HG03354 (cell line): ENCODE results near the gene DUSP11.
"Not testable (repeated sequence)": the region's sequence is repeated elsewhere in the genome, so short reads cannot be mapped to it uniquely, and the experiment has no call there.

Experiments used
- ATAC-seq: cut with Tn5 transposase; IDR thresholded peaks from one replicate; pipeline ENCODE4 v1.9.1; 2021; ENCODE audit warnings: mild to moderate bottlenecking; ENCODE audit not compliant: unreplicated experiment, poor library complexity, severe bottlenecking

The DUSP11 gene

DNA sequence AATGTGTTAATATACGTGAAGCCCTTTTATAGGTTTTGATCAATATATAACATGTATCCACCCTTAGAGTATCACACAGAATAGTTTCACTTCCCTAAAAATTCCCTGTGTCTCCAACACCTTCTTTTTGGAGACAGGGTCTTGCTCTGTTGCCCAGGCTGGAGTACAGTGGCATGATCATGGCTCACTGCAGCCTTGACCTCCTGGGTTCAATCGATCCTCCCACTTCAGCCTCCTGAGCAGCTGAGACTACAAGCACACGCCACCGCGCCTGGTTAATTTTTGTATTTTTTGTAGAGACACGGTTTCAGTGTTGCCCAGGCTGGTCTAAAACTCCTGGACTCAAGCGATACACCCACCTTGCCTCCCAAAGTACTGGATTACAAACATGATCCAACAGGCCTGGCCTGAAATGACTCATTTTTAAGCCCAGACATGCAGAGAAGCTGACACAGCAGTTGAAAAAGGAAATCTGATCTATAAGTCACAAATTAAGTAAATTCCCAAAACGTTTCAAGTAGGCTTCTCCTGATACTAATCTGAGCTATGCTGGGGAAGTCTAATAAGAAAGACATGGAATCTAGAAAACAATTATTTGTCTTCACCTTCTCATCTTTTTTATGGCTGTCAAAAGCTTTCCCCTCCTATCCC is 2.9 kb downstream of the DUSP11 start:
- ATAC-seq, result no peak

DNA sequence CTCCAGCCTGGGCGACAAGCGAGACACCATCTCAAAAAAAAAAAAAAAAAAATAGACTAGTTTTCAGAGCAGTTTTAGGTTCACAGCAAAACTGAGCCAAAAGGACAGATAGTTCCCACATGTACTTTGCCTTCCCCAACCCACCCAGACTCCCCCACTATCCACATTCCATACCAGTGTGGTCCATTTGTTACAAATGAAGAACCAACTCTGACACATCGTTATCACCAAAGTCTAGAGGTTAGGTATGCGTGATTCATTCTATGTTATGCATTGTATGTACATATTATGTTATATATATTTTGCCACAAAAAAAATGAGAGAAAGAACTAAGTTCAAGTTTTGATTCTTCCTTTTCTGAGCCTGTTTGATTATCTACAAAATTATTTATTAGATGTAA is 3.5 kb downstream of the DUSP11 start:
- no peak for ATAC-seq

DNA sequence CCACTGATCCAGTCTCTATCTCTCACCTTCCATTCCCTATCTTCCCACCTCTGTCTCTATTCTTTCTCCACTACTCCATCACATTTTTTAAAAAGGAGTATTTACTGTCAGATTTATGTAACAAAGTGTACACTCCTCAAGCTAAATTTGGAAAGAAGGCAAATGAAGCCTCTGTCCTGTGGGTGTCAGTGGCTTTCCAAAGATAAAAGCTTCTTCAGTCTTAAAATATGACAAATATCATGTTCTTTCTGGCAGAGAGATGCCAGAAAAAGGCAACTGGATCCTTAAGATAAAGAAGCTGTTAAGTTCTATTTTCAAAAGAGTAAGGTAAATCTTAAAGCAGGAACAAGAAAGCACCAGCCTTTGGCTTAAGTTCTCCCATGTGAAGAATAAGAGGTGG is 7.1 kb downstream of the DUSP11 start:
- ATAC-seq, result no peak

DNA sequence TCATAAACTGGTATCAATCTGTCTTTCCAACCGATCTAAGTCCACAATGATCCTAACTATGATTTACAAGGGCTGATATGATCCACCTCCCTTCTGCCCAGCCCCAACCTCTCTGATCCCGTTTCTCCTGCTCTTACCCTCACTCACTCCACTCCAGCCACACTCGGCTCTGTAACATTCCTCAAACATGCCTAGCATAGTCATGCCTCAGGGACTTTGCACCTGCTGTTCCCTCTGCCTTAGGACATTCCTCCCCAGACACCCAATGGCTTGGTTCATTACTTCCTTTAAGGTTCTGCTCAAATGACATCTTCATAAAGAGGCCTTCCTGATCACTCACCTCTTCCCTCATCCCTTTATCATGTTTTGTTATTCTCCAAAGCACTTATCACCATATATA is 9.2 kb downstream of the DUSP11 start:
- ATAC-seq, result no peak

DNA sequence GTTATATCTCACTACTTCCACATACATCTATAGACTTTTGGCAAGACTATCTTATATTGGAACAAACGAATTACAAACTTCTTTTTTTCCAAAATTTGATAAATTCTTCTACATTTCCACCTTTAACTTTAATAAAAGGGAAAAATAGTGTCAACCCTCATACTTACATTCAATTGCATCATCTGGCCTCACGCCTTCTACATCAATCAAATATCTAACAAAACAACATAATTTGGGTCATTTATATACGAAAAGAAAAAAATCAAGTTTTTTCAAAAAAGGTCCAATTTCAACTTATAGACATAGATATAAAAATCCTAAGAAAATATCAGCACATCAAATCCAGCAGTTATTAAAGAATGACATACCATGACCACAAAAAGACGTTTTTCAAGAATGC is 12.9 kb downstream of the DUSP11 start:
- no peak for ATAC-seq

DNA sequence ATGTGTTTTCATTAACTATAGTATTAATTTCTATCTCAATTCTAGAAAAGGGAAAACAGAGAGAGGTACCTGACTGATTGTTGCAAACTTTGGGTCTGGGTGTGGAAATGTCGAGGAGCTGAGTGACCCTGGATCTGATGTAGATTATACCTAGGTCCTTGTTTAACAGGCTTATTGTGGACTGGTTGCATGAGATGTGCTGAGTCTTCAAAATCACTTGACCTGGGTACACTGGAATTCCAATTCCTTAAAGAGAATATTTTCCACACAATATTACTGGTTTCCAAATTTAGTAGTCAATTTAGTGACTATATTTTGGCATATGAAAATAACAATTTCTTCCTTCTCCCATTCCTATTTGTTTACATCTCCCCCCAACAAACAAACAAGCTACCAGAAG is 13.6 kb downstream of the DUSP11 start:
- ATAC-seq, result no peak

DNA sequence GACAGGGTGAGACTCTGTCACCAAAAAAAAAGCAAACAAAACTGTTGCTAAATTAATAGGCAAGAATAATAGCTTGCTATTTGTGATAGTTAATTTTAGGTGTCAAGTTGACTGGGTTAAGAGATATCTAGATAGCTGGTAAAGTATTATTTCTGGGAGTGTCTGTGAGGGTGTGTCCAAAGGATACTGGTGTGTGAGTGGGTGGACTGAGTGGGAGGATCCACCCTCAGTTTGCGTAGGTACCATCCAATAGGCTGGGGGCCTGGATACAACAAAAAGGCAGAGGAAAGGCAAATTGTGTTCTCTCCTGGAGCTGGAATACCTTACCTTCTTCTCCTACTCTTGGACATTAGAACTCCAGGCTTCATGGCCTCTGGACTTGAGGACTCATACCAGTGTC is 15.0 kb downstream of the DUSP11 start:
- ATAC-seq, result no peak

DNA sequence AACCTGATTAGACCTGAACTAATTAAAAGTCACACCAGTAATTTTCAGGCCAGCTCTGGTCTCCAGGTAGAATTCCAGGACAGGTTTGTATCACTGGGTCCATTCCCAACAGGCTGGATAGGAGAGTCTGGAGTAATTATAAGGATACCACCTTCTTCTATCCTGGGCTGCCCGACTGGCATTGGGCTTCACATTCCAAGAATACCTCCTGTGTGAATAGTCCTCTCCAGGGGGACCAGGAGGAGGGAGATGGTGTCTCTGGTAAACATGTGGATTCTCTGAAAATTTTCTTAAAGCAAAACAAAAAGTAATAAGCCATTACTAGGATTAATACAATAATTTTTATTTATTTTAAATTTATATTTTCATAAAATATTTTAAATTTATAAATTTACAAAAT is 17.3 kb downstream of the DUSP11 start:
- ATAC-seq, result no peak

DNA sequence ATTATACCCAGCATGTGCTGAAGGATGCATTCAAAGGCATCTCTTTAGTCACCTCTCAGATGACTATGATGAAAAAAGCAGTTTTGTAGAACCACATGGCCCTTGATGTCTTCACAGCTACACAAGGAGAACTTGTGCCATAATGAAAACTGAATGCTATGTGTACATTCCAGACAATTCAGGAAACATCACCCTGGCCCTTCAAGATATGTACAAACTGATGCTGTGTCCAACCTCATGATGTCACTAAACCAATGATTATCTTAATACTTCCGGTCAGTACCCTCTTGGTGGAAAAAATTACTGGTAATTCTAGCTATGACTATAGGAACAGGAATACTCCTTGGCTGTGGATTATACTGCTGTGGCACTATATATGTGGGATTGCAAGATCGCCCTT is 20.0 kb downstream of the DUSP11 start:
- ATAC-seq, result no peak

DNA sequence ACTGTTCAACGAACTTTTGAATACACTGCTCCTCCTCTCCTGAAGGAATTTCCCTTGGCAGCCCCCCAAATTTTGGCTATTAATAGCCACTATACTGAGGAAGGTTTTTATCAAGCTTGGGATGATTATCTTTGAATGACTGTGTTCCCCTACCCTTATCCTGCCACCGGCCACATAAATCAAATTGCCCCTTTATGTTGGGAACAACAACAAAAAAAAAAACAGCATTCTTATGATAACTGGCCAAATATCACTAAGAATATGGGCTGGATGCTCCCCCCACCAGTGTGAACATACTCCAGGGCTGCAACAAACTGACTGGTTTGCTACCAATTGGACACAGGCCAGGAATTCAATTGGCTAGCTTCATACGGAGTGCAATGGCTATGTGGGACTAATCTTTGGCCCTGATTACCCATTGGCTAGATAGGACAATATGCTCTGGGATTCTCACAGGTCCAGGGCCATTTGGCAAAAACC is 20.6 kb downstream of the DUSP11 start:
- ATAC-seq, result no peak

DNA sequence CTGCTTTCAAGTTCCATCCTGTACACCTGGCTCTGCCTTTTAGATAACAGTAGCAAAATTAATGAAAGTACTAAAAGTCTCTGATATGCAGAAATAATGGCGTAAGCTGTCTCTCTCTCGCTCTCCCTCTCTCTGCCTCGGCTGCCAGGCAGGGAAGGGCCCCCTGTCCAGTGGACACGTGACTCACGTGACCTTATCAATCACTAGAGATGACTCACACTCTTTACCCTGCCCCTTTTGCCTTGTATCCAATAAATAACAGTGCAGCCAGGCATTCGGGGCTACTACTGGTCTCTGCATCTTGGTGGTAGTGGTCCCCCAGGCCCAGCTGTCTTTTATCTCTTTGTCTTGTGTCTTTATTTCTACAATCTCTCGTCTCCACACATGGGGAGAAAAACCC is 25.6 kb downstream of the DUSP11 start:
- not testable (repeated sequence) for ATAC-seq

DNA sequence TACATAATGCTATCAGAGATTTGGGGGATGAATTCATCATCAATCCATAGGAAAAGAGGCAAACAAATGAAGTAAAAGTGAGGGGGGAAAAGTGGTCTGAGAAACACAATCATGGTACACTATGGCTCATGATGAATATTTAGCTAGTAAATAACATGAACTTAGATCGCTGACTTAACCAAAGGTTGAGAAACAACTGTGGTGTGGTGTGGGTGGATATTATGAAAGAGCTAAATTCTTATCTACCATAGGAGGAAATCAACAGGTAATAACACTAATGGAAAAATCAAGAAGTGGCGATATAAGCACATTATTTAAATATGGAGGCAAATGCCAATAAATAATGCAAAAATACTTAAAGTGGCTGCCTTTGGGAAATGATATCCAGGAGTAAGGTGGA is 30.6 kb downstream of the DUSP11 start:
- no peak for ATAC-seq

DNA sequence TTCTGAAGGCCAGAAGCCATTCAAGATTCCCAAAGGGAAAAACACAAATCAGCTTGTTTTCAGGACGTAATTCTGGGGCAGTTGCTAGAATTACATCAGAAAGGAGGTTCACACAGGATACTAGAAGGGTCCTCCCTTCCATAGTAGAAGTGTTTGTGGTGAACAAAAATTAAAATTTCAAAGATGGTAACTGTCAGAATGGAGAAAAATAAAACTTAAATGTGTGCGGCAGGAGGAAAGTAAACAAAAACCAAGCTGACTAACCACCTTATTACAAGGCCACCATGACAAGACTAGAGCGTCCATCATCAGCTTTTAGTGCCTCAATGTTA is 33.1 kb downstream of the DUSP11 start:
- no peak for ATAC-seq

DNA sequence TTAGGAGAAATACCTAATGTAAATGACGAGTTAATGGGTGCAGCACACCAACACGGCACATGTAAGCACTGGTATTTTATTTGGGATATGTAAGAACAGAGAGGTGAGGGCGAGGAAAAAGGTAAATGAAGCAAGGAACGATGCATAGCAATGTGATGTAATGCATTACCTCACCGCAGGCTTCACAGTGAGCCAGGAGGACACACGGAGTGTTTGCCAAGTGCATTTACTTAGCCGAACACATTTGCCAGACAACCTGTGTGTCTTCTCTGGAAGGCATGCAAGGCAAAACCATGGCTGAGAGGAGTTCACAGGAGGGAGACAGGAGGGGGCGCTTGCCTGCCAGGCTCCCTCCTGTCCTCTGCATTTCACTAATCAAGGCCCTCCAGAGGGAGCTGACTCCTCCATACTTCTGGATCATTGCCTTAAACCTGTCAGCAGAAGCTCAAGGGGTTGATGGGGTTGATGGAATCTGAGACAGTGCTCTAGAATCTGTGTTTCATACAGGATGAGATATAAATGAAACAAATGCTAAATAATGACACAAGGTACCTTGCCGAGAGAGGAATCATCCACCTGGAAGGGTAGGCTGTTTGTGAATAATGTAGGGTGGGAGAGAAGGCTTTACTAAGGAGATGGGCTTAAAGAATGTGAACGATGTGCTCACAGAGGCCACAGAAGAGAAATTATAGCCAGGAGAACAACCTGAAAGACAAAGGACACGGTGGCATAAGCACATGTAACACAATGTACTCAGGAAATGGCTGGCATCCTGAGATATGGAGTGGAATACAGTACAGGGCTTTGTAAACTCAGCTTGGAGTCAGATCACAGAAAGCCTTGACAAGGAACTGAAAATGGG is 33.7 kb downstream of the DUSP11 start:
- ATAC-seq, result no peak

DNA sequence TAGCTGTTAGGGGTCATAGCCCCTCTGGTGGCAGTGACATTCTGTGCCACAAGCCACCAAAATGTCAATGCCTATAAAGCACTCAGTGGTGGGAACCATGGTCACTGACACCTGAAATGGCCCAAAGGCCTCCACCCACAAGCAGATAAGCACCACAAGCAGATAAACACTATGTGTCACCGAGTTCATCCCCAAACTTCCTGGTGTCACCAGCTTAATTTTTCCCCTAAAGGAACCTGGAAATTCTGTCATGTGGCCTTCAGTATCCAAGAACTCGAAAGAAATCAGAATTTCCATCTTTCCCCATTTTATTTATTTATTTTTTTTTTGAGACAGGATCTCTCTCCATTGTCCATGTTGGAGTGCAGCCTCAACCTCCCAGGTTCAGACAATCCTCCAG is 39.1 kb downstream of the DUSP11 start:
- no peak for ATAC-seq

DNA sequence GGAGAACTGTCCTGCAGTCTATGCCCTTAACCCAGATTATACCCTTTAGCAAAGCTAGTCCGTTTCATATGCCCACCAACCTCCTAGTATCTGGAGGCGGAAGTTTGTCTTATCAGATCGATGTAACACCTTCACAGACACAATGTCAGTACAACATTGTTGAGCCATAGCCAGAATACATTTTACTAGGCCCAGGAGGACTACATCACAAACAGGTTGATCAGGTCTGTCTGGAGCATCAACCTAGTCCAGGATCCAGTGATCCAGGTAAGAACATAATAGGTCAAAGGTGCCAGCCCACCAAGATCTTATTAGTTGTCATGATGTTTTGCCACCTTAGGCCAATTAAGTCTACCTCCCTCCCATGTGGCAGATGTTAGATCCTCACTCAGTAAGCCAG is 40.8 kb downstream of the DUSP11 start:
- no peak for ATAC-seq

DNA sequence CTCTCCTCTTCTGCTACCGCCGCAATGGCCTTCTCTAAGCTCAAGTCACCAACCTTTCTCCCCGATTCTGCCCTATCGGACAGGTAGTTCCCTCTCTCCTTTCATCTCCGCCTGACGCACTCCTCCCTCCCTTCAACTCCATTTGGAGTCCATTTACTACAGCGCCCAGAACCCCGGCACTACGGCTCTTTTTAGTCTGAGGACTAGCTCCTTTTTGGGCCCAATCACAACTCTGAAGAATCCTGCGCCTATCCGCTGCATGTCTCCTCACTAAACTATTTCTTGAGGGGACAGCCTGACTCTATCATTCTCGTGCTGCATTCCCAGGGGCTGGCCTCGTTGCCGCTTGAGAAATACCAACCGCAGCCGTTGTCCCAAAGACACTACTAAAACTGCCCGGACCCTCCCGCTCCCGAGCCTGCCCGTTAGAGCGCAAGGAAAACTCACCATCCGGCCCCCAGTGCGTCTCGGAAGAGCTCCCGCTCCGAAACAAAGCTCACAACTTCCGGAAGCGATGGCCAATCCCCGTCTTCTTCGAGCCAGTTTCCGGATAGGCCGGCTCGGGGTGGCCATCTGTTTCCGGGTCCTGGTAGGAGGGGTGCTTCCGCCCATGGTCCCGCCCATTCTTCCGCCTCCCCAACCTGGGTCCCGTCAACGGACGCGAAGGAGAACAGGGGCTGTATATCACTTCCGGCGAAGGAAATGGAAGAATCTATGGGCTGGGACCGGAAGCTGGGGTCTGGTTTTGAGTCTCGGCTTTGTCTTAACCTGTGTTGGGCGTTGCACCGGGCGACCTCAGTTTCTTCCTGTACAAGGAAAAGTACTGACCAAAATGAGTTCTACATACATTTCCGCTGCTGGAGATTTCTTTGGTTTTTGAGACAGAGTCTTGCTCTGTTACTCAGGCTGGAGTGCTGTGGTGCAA is 42.8 kb downstream of the DUSP11 start, which contains the start of gene TPRKB:
TSS of gene TPRKB (minus strand) at position 491 of the 925 bp plus-strand sequence. CDS start 2,776 bp downstream, outside the sequence.
- ATAC-seq, result peak; percentile 98

DNA sequence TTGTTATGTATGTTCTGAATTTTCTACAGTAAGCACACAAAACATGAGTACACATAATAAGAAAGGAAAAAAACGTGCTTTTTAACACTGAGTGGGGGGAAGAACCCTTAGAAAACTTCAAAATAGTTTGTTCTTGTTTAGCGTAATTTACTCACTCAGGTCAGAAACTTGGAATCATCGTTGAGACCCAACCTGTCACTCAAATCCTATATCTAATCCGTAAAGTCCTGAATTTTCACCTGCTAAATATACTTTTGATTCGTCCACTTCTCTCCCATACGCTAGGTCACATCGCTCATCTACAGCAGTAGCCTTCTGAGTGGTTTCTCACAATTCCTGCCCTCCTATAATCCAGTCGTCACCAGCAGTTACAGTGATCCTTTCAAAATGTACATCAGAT is 43.5 kb downstream of the DUSP11 start:
- ATAC-seq, result no peak

DNA sequence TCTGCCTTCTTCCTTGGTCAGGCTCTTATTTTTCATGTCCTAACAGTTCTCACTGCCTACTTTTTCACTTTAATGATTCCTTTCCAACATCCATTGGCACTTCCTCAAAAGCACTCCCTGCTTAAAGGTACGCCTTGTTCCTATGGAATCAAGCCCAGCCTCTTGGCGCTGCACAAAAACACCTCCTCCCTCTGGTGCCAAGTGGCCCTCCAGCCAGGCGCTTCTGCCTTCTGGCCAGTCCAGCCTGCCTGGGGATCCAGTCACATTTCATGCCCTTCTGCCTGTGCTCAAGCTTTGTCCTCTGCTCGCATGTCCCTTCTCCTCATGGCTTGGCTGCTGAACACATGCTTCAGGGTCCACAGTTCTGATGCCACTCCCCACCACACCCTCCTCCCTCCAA is 49.1 kb downstream of the DUSP11 start:
- no peak for ATAC-seq

DNA sequence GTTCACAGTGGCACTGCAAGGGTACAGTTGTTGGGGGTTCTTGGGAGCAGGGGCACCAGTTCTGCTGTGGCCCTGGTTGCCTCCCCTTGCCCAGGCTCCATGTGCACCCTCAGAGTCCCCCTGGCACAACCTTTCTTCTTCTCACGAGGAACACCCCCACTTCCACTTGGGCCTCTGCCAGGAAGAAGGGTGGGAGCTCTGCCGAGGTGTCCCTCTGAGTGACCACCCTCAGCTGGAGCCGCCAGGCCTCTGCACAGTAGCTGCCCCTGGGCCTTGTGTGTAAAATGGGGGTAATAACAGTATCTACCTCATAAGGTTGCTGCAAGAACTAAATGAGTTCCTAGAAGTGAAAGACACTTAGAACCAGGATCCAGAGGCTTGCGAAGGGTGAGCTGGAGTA is 51.2 kb downstream of the DUSP11 start:
- ATAC-seq, result no peak
